Kidney glomerular epithelial cell (primary cell): Measurements from ENCODE around the gene TFEB.

ENCODE experiments used
- DNase-seq: peaks from one replicate; lab custom pipeline; 2025; lab: John Stamatoyannopoulos, UW

The TFEB gene

GRCh38 chr6:41651962-41652657, 83.3 kb downstream of the TFEB start:
- no peak for DNase-seq

- DNase-seq = no peak
Measured at GRCh38 chr6:41651246-41651961, 84.0 kb downstream of the TFEB start.

DNA sequence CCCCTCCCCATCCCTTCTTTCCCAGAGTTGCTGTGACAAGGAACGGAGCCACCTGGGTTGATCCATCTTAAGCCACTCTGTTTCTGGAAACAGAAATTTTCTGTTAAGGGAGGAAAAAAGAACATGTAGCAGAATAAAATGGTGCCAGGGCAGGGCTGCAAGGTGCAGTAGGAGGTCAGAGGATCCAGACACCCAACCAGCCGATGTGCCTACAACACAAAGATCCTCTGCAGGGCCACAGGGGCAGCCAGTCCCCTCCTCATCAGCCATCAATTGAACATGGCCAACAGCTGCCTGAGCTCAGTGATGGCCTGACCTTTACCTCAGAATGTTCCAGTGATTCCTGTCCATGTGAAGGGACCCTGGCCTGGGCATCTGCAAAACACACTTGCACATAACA, 85.3 kb downstream of the TFEB start:
- no peak for DNase-seq

- no peak for DNase-seq
Measured at GRCh38 chr6:41649596-41649995, 85.8 kb downstream of the TFEB start.

DNA sequence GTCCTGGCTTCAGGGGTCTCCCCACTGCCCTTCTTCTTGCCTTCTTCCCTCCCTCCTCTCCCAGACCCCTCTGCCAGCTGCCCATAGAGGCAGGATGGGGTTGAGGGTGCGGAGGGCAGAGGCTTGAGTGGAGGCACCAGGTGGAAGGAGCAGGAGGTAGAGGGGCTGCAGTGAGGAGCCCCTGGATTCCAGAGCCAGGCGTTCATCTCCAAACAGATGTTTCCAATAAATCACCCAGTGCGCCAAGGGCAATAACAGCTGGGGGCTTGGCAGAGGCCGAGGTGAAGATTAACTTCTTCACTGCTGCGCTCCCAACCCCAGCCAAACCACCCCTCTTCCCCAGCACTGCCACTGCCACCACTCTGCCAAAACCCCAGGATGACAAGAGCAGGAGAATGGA, 86.5 kb downstream of the TFEB start:
- no peak for DNase-seq

DNA sequence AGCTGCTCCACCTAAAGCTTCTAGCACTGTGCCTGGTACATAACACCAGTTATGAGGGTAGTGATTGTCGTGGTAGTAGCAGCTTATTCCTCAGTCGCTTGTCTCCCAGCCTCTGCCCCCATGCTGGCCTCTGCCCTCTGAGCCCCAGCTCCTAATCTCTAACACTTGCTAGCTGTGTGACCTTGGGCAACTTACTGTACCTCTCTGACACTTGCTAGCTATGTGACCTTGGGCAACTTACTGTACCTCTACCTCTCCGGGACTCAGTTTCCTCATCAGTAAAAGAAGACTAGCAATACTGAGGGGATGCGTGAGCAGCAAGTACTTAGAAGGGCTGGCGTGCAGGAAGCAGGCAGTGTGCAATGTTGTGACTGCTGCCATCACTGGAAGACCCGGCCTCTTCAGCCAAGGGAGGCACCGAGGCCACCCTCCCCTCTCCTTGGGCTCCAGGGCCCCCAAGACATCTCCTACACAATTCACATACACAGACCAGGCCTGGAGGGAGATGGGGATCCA, 87.3 kb downstream of the TFEB start:
- DNase-seq = no peak

DNA sequence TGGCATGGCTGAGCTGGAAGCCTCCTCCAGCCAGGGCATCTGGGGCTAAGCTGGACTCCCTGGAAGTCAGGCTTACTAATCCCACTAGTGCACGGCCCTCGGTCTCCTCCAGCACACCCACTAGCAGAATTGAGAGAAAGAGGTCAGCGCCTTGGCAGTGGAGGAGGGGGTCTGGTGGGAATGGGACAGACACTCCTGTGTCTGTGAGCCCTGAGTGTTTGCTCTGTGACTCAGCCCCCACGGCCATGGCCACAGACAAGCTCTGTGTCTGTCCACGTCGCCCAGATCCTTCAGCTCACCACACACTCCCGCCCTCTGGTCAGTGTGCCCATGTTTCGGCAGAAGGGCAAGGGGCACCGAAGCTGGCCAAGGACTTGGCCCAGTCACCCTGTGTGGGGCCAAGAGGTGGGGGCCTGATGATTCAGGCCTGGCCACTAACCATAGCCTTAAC, 88.3 kb downstream of the TFEB start:
- peak; percentile 16 for DNase-seq

DNA sequence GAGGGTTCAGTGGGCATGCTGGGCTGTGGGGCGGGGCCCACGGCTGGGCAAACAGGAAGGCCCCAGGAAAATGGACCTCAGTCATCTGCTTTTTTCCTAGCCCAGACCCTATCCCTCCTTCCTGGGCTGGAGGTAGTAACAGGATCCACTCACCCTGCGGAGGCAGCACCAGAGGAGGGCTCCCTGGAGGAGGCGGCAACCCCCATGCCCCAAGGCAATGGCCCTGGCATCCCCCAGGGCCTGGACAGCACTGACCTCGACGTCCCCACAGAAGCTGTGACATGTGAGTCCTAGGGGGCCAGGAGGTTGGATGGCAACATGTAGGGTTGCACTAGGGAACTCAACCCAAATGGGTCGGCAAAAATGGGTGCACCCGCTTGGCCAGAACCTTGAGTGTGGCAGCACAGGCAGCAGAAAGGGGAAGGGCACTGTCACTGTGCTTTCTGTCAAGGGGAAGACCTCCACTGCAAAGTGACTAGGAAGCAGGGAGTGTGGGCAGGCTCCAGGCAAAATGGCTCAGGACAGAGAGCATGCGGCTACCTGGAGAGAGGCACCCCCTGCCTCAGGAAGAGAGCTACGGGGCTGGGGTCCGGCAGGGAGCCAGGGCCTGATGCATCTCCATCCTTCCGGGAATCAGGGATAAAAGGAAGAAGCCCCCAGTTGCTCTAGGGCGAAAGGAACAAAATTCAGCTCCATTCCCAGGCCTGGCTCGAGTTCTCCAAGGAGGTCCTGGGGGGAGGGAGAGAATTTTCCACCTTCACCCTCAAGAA, 89.2 kb downstream of the TFEB start:
- no peak for DNase-seq

DNA sequence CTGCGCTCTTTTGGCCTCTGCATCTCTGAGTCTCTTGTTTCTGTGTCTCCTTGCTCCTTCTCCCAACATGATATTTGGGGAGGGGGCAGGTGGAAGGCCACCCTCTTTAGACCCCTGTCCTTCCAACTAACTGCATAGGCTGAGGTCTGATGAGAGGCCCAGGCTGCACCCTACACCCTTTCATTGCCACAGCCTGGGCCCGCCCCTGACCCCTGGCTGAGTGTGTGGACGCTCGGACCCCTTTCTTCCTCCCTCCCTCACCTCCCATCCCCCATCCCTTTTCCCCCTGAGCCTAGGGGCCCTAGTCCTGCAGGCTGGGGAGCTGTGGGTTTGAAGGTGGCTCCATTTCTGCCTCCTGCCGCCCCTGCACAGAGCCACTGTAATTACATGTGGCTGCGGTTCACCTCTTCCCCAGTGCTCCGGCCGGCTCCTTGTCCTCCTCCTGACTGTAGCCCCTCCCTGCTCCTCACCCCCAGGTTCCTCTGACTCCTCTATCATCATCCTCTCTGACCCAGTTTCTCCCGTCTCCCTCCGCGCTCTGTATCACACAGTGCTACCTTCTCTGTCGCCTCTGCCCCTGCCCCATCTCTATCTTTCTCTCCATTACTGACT, 90.3 kb downstream of the TFEB start:
- no peak for DNase-seq

DNA sequence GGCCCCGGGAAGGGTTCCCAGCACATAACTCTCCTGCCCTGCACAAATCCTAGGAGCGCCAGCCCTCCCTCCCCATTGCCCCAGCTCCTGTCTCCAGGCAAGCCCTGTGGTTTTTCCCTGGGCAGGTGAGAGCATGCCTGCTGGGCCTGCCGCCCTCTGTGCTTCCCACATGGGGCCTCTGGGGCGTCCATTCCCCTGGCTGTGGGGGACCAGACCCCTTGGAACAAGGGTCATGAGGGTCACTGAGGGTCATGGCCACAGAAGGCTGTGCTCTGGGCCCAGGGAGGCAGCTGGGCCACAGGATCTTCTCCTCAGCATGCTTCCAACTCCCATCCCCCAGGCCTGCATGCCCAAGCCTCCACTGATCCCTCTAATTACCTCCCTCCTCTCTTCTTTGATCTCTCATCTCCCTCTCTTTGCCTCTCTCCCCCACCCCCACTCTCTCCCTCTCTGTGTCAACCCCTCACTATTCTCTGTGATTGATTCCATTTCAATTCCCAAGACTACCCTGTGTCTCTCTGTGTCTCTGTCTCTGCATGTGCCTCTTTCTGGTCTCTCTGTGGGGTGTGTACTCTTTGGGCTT, 91.0 kb downstream of the TFEB start:
- no peak for DNase-seq

- no peak for DNase-seq
Measured at GRCh38 chr6:41643899-41644269, 91.5 kb downstream of the TFEB start.

DNA sequence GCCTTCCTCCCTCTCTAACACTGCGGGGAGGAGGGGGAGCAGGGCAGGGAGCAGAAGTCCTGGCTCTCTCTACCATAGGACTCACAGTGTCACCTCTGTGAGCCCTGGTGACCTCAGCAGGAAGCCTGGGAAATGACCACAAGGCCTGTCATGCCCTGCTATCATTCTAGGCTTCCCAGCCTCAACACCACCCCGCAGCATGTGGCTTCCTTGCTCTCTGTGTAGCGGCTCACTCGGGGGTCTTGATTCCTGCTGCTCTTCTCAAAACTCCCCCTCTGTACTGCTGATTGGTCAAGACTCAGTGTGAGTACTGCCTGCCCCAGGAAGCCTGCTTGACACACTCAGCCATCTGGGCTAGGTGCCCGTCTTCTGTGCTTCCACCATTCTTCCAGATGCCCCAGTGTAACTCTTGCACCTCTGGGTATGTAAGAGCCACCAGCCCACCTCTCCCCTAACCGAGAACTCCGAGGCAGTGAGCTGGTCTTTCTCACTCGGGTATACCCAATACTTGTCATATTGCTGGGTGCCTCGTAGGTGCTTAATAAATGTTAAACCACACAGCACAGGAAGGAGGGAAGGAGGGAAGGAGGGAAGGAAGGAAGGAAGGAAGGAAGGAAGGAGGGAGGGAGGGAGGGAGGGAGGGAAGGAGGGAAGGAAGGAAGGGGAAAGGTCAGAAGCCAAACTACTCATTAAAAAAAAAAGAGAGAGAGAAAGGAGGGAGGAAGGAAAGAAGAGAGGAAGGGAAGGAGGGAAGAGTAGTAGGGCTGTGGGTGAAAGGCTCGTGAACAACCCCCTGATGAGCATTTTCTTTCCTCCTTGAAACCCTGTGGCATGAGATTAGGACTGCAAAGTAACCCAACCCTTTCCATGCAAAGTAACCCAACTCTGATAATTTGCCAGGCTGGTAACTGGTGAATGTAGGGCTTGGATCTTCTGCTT, 92.2 kb downstream of the TFEB start:
- no peak for DNase-seq

DNA sequence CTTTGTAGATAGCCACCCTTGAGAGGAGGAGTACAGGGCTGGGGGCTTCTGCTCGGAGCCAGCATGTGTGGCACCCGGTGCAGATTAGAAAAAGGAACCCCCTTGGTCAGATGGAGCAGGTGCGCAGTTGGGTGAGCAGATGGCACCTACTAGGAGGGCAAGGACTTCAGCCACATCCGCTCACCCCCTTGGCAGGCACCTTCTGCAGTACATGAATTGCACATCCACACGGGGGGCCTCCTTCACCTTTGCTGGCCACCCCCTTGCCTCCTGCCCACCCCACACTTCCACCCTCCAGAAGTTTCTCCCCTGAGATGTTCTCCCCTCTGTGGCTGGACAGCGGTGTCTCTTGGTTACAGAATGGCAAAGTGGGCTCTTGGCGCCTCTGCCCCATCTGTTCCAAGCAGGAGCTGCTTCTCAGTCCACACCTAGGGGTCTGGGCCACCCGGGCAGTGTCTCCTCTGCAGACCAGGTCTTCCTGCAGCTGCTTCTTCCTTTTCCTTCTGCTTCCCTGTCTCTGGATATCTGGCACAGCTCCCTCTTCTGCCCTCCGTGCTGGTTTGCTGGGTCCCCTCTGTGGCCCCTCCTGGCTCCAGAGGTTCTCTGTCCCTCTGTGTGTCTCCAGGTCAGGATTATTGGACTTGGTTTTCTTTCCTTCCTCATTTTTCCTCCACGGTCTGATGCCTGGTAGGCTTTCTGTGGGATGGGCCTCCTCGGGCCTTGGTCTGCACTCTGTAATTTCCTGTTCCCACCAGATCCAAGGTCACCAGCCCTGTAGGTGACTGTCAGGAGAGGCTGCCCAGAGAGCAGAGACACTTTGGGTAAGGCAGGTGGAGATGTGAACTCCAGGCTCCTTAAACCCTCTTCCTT, 93.1 kb downstream of the TFEB start:
- no peak for DNase-seq

GRCh38 chr6:41641352-41641925, 94.0 kb downstream of the TFEB start:
- no peak for DNase-seq

DNA sequence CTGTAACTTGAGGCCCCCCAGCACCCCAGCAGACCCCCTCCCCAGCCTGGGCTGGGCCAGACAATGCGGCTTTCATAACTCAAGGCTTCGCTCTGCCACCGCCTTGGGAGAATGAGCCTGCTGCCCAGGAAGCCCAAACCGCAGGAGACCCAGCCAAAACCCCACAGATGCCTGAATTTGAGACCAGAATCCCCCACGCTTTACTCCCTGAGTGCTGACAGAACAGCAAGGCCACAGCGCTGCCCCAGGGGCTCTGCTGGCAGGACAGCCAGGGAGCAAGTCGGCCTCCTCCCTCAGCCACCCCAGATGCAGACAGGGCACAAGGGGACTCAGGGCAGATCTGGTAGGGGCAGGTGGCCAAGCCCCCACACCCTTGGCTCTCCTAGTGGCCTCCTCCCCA, 95.0 kb downstream of the TFEB start:
- no peak for DNase-seq

GRCh38 chr6:41639809-41640371, 95.5 kb downstream of the TFEB start:
- no peak for DNase-seq

DNA sequence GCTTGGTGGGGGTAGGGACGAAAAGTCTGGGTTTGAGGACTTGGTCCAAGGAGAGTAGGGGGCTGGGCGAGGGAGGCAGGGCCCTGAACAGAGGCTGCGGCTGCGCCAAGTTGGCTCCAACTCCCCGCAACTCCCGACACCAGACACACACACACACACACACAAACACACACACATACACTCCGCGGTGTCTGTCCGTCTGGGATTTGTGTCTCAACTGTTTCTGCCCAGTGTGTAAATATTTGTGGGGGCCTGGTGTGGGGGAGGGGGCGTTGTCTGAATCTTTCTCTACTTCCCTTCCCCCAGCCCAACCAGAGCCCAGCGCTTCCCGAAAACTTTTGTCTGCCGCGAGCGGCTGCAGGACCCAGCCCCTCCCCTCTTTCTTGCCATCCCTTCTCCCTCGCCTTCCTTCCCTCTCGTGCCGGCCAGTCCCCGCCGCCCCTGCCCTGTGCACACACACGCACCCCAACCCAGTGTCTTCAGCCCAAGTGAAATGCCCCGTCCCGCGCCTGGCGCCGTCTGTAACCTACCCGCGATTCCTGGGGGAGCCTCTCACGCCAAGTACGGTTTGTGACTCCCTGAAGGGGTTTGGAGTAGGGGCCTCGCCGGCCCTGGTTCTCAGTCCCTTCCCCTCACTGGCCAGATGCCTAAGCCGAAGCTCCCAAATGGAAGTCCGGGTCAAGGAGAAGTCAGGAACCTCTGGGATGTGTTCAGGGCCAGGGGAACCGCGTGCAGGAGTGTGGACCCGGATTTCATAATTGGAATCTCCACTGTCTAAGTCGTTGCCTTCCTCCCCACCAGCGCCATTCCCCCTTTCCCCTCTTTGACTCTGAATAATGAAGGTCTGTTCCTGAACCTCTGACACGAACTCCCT, 96.2 kb downstream of the TFEB start:
- no peak for DNase-seq
